Natural killer cell (primary cell): ENCODE data around the gene EXD3. TPM values are rescaled to one million over a fixed set of nuclear protein-coding genes. Genes with fewer than 3 reads are reported as not detected.

Experiments used
- ATAC-seq, 3 donors: fragments of 150-1000 bp in 2 of 3; fragments of 200-7000 bp in 1 of 3; cut with Tn5 transposase; 1 replicate in 1 of 3; 2 replicates in 2 of 3; pipeline ENCODE4 v1.10.0; 2021; ENCODE audit warnings: mild to moderate bottlenecking in 2 of 3, moderate library complexity in 2 of 3
- DNase-seq, 2 donors: peaks; one replicate each; pipeline versions ENCODE4 v3.0.0 to v3.0.0-alpha.2; 2013 to 2021; ENCODE audit warnings: mixed read lengths in 1 of 2
- H3K27ac ChIP-seq: one replicate; pipeline ENCODE4 v1.5.1; 2013; ENCODE audit warnings: mild to moderate bottlenecking, low read length
- H3K27me3 ChIP-seq: one replicate; pipeline ENCODE4 v1.6.1; 2013; ENCODE audit warnings: low read length; ENCODE audit not compliant: control insufficient read depth, insufficient read depth
- H3K36me3 ChIP-seq: one replicate; pipeline ENCODE4 v1.6.1; 2013; ENCODE audit warnings: low read length; ENCODE audit not compliant: control insufficient read depth, insufficient read depth
- H3K4me1 ChIP-seq: one replicate; pipeline ENCODE4 v1.6.1; 2013; ENCODE audit warnings: low read length; ENCODE audit not compliant: control insufficient read depth, insufficient read depth
- H3K4me3 ChIP-seq: one replicate; pipeline ENCODE4 v1.5.1; 2013; ENCODE audit warnings: low read length
- H3K9me3 ChIP-seq: one replicate; pipeline ENCODE4 v1.6.1; 2013; ENCODE audit warnings: low read length; ENCODE audit not compliant: control insufficient read depth, insufficient read depth
- H3K27ac Mint-ChIP-seq, 2 donors: one replicate each; pipeline ENCODE4 v1.8.0; 2022; ENCODE audit warnings: mild to moderate bottlenecking in 2 of 2, mixed read lengths in 2 of 2, moderate library complexity in 1 of 2
- H3K27me3 Mint-ChIP-seq, 2 donors: one replicate each; pipeline ENCODE4 v1.8.0; 2022; ENCODE audit warnings: low read depth in 2 of 2, mixed read lengths in 2 of 2
- H3K36me3 Mint-ChIP-seq: one replicate; pipeline ENCODE4 v1.8.0; 2022; ENCODE audit warnings: mixed read lengths
- H3K4me1 Mint-ChIP-seq, 2 donors: one replicate each; pipeline ENCODE4 v1.8.0; 2022; ENCODE audit warnings: mixed read lengths in 2 of 2
- H3K4me3 Mint-ChIP-seq: one replicate; pipeline ENCODE4 v1.8.0; 2022; ENCODE audit warnings: mild to moderate bottlenecking, moderate library complexity, mixed read lengths
- H3K9me3 Mint-ChIP-seq, 2 donors: one replicate each; pipeline ENCODE4 v1.8.0; 2022; ENCODE audit warnings: mixed read lengths in 2 of 2
- WGBS: methylation state at CpG from one replicate; pipeline ENCODE4 v1.1.7; 2013; ENCODE audit warnings: missing lambda C conversion rate; ENCODE audit not compliant: insufficient coverage; 5-methylcytosine and 5-hydroxymethylcytosine counted together
- intact Hi-C: fragments of 100-400 bp; cut with micrococcal nuclease; formaldehyde crosslinking; loops from one replicate; pipeline ENCODE4 v1.14.2; 2022
- total RNA-seq, 4 donors: library from RNA; stranded (reverse); fragments of 120-200 nt in 1 of 4; gene quantifications; one replicate each; pipeline versions ENCODE4 v1.2.3 to v1.2.4, GENCODE V29; 2013 to 2022
- TF ChIP-seq, protein P1 (sequence below): fragments of 200-600 bp; IDR thresholded peaks from one replicate; pipeline ENCODE4 v1.8.0; 2022; ENCODE audit warnings: antibody characterized with exemption

The EXD3 gene
- total RNA-seq, 3 donors from 2014 or later (not counting 1 experiment from before 2014, with no cell fraction given), result 28.0 to 35.3 (median 29.6) TPM

GRCh38 chr9:137266585-137267453, 156.1 kb downstream of the EXD3 start:
- WGBS, result 90% methylated on average over 34 of the region's 34 CpGs
- Histone ChIP-seq H3K4me3 (no peak overlapping the region), H3K36me3 (peaks cover 30% of the 10 kb centered on the region), H3K27me3 (no peaks in the 10 kb centered on the region), H3K4me1 (peaks cover 19% of the 10 kb centered on the region), H3K9me3 (no peaks in the 10 kb centered on the region), H3K27ac (no peak overlapping the region)
- intact Hi-C loops, result no loop called here
- TF ChIP-seq, protein P1, sequence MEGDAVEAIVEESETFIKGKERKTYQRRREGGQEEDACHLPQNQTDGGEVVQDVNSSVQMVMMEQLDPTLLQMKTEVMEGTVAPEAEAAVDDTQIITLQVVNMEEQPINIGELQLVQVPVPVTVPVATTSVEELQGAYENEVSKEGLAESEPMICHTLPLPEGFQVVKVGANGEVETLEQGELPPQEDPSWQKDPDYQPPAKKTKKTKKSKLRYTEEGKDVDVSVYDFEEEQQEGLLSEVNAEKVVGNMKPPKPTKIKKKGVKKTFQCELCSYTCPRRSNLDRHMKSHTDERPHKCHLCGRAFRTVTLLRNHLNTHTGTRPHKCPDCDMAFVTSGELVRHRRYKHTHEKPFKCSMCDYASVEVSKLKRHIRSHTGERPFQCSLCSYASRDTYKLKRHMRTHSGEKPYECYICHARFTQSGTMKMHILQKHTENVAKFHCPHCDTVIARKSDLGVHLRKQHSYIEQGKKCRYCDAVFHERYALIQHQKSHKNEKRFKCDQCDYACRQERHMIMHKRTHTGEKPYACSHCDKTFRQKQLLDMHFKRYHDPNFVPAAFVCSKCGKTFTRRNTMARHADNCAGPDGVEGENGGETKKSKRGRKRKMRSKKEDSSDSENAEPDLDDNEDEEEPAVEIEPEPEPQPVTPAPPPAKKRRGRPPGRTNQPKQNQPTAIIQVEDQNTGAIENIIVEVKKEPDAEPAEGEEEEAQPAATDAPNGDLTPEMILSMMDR, result no peak
- Mint-ChIP-seq H3K4me3 (no peak overlapping the region), H3K27ac (no peak overlapping the region), H3K36me3 (no peaks in the 10 kb centered on the region), H3K4me1 (peaks cover 4 to 14% of the 10 kb centered on the region in 2 donors), H3K9me3 (no peaks in the 10 kb centered on the region), H3K27me3 (no peaks in the 10 kb centered on the region)
- DNase-seq (no peak), ATAC-seq (no peak)

DNA sequence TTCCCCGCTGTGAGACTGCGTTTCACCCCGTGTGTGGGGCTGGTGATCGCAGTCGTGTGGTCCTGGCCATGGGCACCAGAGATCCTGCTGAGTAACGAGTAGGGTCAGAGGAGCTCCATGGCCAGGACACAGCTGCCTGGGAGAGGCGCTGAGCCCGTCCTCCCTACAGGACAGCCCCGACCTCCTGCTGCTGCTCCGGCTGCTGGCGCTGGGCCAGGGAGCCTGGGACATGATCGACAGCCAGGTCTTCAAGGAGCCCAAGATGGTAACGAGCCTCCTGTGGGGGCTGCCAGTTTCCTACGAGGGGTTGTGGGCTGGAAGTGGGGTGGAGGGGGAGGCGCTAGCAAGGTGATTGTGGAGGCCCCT, 156.8 kb downstream of the EXD3 start:
- Mint-ChIP-seq H3K9me3 (no peaks in the 10 kb centered on the region), H3K27ac (no peak overlapping the region), H3K4me1 (peaks cover 4 to 13% of the 10 kb centered on the region in 2 donors), H3K27me3 (no peaks in the 10 kb centered on the region), H3K36me3 (no peaks in the 10 kb centered on the region), H3K4me3 (no peak overlapping the region)
- TF ChIP-seq, protein P1, result no peak
- no peak overlapping the region for H3K4me3 ChIP-seq
- DNase-seq, result no peak
- intact Hi-C loops, result no loop called here
- no peak for ATAC-seq
- WGBS, result 97% methylated on average over 15 of the region's 15 CpGs
- H3K27ac ChIP-seq, result no peak overlapping the region
- H3K27me3 ChIP-seq, result no peaks in the 10 kb centered on the region
- peaks cover 30% of the 10 kb centered on the region for H3K36me3 ChIP-seq
- H3K4me1 ChIP-seq, result peaks cover 12% of the 10 kb centered on the region
- no peaks in the 10 kb centered on the region for H3K9me3 ChIP-seq

DNA sequence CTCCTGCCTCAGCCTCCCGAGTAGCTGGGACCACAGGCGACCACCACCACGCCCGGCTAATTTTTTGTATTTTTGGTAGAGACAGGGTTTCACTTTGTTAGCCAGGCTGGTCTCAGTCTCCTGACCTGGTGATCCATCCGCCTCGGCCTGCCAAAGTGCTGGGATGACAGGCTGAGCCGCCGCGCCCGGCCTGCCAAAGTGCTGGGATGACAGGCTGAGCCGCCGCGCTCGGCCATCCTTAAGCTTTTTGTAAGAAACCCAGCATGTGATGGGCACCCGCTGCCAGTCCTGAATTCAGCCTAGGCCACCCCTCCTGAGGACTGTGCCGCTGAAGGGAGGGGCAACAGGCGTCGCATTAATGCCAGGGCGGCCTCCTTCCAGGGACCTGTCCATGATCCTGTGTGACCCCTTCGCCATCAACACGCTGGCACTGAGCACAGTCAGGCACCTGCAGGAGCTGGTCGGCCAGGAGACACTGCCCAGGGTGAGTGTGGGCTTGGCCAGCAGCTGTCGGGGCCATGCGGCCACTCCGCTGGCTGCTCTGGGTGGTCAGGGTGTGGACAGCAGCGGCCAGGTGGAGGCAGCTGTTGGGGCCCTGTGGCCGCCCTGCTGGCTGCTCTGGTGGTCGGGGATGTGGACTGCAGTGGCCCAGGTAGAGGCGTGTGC, 157.3 kb downstream of the EXD3 start:
- DNase-seq (no peak), ATAC-seq (no peak)
- intact Hi-C loops, result no loop called here
- 94% methylated on average over 29 of the region's 29 CpGs for WGBS
- no peak overlapping the region for H3K4me3 Mint-ChIP-seq
- Histone ChIP-seq H3K4me1 (peaks cover 7% of the 10 kb centered on the region), H3K36me3 (peaks cover 30% of the 10 kb centered on the region), H3K4me3 (no peak overlapping the region), H3K27ac (no peak overlapping the region), H3K9me3 (no peaks in the 10 kb centered on the region), H3K27me3 (no peaks in the 10 kb centered on the region)
- H3K9me3 Mint-ChIP-seq, result no peaks in the 10 kb centered on the region
- TF ChIP-seq, protein P1, result no peak
- no peaks in the 10 kb centered on the region for H3K36me3 Mint-ChIP-seq
- peaks cover 4 to 12% of the 10 kb centered on the region in 2 donors for H3K4me1 Mint-ChIP-seq
- no peak overlapping the region for H3K27ac Mint-ChIP-seq
- H3K27me3 Mint-ChIP-seq, result no peaks in the 10 kb centered on the region
